ENCODE measurements around the gene CDYL2. TPM values are rescaled to one million over a fixed set of nuclear protein-coding genes. Genes with fewer than 3 reads are reported as not detected.
"Not testable (repeated sequence)": the region's sequence is repeated elsewhere in the genome, so short reads cannot be mapped to it uniquely, and the experiment has no call there.

The CDYL2 gene
- total RNA-seq, 1 donor from 2014 or later = 2.4 TPM

DNA sequence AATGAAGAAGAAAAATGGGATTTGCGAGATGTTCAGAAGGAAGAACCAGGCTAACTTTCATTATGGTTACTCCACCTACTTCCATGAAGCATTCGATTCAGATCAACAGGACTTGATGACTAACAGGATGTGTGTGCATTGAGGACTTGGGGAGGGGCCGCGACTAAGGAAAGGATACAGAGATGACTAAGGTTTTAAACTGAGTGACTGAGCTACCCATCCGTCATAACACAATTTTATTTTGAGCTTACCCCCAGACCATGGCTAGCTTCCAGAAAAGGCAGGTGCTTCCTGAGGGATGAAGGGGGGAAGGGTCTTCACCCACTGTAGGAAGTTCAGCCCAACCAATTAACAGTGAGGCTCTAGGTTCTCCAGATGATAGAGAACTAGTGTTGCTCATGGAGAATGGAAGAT lies 2.5 kb upstream of the CDYL2 start:
- DNase-seq = no peak

DNA sequence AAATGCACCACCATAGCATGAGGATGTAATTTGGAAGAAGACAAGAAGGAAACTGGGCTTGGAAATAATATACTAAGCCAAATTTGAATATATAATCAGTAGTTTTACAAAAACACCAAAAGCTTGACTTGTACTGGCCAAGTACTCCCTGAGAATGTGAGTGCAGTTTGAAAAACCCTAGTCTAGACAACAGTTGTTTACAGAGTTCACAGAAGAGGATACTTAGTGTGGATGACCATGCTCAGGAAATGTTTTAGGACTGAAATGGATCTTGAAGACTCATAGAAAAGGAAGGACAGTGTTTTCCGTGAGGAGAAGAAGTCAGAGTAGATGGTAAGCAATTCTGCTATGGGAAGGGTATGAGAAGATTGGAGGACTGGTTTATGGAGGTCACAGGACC lies 1.9 kb upstream of the CDYL2 start:
- no peak for DNase-seq

DNA sequence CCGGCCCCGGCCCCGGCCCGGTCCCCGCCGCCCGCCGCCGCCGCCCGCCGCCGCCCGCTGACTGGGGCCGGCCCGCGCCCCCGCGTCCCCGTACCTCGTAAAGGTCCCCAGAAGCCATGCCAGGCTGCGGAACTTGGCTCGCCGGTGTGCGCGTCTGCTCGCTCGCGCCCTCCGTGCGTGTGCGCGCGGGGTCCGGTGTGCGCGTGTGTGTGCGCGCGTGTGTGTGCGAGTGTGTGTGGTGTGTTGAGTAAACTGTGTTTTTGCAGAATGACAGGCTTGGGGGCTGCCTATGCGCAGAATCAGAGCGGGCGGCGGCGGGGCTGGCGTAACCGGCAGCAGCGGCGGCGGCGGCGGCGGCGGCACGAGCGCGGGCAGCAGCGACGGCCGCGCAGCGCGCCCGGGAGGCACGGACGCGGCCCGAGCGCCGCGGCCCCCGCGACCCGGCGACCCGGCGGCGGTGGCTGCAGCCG lies 307 bp downstream of the CDYL2 start:
- peak; percentile 62 for DNase-seq

DNA sequence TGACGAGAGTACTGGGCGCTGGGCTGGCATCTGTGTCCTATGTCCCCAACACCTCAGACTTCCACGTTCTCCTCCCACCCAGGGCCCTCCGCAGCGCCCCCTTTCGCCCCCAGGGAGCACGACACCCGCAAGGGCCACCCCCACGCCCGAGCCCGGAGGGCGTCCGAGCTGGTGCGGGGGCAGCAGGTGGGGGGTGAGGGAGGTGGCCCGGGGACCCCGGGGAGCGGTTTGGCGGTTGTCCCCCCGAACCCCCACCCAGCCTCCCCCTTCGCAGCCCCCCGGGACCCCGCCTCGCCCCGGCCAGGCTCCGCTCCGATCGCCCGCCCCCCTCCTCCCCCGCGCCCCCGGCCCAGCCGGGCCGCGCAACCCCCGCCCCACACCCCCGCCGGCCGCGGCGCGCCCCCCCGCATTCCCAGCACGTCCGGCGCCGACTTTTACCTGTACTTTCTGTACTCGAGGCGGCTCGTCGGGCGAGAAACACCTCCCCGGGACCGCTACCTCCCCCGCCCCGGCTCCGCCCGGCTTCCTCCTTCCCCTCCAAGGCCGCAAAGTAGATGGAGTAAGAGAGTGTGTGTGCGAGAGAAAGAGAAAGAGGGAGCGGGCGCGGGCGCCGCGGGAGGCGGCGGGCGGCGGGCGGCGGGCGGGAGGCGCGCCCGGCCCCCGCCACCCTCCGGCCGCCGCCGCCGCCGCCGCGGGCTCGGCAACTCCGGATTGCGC lies 901 bp downstream of the CDYL2 start:
- peak; percentile 22 for DNase-seq

DNA sequence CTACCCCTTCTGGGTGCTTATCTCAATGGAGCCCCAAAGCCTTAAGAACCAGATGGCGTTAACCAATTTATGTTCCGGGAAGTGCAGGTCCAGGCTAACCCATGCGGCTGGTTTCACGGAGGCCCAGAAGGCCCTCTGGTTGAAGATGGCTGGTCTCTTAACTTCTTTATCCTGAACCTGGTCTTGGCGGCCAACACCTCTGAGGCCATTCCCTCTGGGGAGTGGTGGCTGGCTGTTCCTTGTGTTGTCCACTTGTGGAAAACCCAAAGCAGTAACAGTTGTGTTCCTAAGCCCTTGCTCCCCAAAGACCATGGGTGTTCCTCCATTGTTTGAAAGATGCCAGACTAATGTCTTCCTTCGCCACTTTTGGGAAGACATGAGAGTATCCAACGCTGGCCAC lies 1.5 kb downstream of the CDYL2 start:
- no peak for DNase-seq

DNA sequence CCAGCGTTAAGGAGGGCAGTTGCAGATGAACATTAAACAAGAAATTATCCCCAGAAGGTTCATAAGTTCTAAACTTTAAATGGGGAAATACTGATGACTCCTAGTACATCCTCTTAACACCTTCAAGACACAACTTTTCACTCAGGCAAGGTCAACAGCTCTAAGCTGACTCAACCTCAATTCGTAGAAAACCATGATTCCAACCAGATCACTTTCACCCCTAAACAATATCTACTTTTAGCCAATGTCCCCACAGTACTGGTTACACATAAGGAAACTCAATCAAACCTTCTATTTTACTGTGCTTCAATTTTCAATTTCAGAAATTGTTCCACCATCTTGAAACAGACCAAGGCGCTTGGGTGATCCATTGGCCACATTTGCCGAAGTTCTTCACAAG lies 2.3 kb downstream of the CDYL2 start:
- no peak for DNase-seq

GRCh38 chr16:80794071-80794470 lies 10.3 kb downstream of the CDYL2 start:
- no peak for DNase-seq

- no peak for DNase-seq
Measured at GRCh38 chr16:80792031-80792430, 12.4 kb downstream of the CDYL2 start.

GRCh38 chr16:80791411-80791810 lies 13.0 kb downstream of the CDYL2 start:
- DNase-seq = no peak

GRCh38 chr16:80790751-80791150 lies 13.6 kb downstream of the CDYL2 start:
- DNase-seq = no peak

GRCh38 chr16:80788027-80788426 lies 16.4 kb downstream of the CDYL2 start:
- no peak for DNase-seq

DNA sequence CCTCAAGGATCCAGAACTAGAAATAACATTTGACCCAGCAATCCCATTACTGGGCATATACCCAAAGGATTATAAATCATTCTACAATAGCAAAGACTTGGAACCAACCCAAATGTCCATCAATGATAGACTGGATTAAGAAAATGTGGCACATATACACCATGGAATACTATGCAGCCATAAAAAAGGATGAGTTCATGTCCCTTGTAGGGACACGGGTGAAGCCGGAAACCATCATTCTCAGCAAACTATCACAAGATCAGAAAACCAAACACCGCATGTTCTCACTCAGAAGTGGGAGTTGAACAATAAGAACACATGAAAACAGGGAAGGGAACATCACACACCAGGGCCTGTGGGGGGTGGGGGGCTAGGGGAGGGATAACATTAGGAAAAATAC lies 17.8 kb downstream of the CDYL2 start:
- DNase-seq = not testable (repeated sequence)

DNA sequence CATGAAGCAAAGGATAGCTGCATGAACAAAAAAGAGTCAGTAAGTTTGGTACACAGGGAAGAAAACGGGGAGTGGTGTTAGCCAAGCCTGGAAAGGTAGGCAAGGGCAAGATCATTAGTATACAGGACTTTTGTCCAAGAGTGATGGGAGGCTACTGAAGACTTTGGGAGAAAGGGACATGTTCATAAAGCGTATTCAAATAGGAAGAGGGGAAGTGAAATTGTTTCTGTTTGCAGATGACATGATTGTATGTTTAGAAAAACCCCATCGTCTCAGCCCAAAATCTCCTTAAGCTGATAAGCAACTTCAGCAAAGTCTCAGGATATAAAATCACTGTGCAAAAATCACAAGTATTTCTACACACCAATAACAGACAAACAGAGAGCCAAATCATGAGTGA lies 19.4 kb downstream of the CDYL2 start:
- no peak for DNase-seq

- DNase-seq = no peak
Measured at GRCh38 chr16:80778703-80779102, 25.7 kb downstream of the CDYL2 start.

- no peak for DNase-seq
Measured at GRCh38 chr16:80776856-80777255, 27.5 kb downstream of the CDYL2 start.

DNA sequence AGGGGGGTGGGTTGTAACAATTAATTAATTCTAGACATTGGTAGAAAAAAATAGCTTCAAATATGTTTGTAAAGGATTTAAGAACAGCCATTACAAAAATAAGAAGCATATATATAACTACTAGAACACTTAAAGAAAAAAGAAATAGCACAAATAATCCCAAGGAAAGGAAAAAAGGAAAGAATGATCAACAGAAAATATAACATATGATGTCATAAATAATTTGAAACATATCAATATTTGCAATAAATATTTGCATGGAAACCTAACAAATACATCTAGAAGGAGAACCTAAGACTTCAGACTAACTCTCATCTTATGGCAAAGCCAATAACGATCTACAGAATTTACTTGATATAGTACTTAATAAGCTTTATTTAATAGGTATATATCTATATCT lies 28.9 kb downstream of the CDYL2 start:
- no peak for DNase-seq

GRCh38 chr16:80766798-80767197 lies 37.6 kb downstream of the CDYL2 start:
- no peak for DNase-seq

DNA sequence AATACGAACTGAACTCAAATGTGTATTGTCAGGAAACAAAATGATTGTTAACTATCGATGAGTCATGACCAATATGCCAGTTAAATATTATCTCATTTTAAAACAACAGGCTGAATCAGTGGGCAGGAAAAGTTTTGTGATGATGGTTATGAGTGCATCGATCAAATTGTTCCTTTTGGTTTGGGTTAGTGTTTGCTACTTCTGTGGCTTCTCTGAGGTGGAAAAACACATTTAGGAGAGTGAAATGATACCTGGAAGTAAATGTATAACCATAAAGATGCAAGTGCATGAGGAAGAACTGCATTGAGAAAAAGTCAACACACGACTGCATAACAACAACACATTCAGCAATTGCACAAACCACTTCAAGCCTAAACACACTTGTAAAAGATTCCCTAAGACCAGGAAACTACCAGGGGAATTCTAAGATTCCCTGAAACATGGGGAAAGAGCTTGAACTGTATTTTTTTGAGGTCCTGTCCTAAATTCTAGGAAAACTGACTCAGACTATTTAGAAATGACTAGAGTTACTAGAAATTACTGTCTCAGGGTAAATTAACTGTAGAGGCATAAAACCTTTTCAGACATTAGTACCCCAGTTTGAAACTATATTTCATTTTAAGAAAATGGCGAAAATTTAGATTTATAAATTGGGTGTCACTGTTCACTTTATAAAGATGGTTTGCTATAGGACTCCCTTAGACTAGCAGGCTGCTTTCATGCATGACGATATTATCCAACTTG lies 44.8 kb downstream of the CDYL2 start:
- no peak for DNase-seq

- no peak for DNase-seq
Measured at GRCh38 chr16:80754476-80754875, 49.9 kb downstream of the CDYL2 start.

DNA sequence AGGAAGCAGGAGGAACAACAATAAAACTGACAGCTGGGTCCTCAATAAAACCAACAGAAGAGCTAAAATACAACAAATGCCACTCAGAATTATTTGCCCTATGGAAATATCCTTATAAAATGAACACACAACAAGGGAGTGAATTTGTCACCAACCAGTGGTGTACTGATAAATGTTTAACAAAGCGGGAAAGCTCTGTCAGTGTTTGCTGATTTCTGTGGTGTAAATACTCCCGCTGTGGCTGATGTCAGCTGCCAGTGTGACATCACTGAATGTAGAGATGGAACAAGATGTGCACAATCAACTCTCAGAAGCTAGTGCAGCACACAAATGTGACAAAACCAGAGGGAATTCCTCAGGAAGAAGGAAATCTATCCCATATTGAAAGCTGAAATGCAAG lies 51.9 kb downstream of the CDYL2 start:
- DNase-seq = no peak

DNA sequence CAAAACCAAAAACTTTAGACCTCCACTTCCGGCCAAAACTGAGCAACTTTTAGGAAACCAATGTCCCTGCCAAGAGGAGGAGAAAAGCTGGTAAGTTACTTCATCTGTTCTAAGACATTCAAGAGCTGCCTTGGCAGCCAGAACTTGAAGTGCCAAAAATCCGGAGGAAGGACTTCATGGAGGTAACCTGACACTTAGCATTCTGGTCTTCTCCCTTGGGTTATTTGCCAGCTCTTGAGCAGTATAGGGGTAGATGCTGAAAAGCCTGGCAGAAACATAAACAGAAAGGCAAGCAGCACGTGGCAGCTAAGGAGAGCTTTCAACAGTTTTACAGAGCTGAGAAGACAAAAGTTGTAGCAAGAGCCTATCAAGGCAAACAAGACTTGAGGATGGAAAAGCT lies 53.2 kb downstream of the CDYL2 start:
- DNase-seq = peak; percentile 53

- peak; percentile 33 for DNase-seq
Measured at GRCh38 chr16:80746231-80746630, 58.2 kb downstream of the CDYL2 start.

GRCh38 chr16:80744856-80745255 lies 59.5 kb downstream of the CDYL2 start:
- peak; percentile 8 for DNase-seq

DNA sequence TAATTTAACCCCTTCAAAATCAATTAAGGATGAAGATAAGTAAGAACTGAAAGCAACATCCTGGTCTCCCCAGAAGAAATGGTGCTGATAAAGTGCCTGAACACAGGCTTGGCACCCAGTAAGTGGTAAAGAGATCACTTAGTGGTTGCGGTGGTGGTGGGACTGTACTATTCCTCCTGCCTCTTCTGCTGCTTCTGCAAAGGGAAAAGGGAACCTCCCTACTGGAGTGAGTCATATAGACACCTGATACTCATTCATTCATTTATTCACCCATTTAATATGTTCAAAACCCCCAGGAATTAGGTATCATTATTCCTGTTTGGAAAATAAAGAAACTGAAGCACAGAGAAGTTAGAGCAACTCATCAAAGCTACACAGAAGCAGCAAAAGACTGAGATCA lies 60.6 kb downstream of the CDYL2 start:
- DNase-seq = no peak

All from tongue (tissue), 2 donors.